Activated CD4-positive, CD25-positive, alpha-beta regulatory T cell treated with anti-CD3 and anti-CD28 coated beads, Interleukin-2, amount 50 U/mL, for 24 hours (primary cell): ENCODE results near the gene TST.

Experiments
- ATAC-seq, 2 donors: fragments of 150-1000 bp; cut with Tn5 transposase; one replicate each; pipeline ENCODE4 v1.10.0; 2021; ENCODE audit warnings: mild to moderate bottlenecking in 1 of 2, moderate library complexity in 1 of 2

The TST gene

DNA sequence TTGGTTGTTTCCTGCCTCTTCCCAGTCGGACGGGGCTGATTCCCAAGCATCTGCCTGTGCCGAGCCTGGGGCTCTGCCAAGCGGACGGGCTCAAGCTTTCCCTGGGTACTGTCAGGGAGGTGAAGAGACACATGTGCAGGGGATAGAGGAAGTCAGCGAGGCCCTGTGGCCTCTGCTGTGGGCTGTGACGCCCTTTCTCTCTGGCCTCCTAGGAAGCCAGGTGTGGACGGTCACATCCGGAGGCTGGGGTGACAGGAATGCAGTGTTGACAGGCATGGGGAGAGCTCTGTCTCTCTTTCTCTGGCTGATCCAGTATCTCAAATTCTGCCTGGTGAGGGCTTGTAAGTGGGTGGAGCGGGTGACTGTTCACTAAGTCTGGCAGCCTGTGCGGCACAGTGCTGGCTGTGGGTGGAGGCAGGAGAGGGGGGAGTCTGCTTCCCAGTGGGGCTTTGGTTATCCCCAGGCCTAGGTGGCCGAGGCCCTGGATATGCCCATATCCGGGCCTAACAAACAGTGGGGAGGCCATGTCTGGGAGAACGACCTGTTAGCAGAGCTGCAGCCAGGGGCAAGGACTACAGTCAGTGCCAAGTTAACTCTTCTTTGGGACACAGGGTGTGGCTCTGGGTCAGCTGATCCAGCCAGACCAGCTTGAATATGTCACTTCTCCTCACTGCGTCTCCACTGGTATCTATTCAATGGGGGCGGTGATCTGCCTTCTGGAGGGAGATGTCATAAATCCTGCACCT lies 34.2 kb upstream of the TST start:
- no peak for ATAC-seq

DNA sequence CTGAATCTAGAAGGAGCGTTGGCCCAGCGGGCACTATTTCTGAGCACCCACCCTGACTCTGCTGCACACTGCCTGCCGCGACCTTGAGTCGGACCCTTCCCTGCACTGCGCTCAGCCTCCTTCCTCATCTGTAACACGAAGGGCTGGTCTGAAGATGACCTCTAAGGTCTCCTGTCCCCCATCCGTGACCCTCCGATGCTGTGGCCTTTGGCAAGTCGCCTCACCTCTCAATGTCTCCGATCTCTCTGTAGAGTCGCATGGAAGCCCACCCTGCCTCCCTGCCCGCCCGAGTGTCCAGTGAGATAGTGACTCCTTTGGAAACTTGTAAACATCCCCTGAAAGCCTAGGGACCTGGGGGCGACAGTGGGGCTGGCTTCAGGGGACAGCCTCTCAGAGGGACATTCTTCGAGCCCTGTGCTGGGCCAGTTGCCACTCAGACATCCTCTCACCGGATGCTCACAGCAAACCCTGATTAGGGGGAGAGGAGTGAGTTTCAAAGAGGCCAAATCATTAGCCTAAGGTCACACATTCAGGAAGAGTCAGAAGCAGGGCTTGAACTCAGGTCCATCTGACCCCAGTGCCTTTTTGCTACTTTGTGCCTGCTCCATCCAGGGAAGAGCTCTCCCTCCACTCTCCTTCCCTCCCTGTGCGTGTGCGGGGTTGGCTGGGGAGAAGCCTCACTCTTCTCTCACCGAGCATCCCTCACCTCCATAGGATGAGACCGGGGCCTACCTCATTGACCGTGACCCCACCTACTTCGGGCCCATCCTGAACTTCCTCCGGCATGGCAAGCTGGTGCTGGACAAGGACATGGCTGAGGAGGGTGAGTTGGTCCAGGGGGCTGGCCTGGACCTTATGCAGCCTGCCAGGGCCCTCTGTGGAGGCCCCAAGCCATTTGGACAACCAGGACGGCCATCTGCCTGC lies 33.4 kb upstream of the TST start:
- no peak for ATAC-seq

DNA sequence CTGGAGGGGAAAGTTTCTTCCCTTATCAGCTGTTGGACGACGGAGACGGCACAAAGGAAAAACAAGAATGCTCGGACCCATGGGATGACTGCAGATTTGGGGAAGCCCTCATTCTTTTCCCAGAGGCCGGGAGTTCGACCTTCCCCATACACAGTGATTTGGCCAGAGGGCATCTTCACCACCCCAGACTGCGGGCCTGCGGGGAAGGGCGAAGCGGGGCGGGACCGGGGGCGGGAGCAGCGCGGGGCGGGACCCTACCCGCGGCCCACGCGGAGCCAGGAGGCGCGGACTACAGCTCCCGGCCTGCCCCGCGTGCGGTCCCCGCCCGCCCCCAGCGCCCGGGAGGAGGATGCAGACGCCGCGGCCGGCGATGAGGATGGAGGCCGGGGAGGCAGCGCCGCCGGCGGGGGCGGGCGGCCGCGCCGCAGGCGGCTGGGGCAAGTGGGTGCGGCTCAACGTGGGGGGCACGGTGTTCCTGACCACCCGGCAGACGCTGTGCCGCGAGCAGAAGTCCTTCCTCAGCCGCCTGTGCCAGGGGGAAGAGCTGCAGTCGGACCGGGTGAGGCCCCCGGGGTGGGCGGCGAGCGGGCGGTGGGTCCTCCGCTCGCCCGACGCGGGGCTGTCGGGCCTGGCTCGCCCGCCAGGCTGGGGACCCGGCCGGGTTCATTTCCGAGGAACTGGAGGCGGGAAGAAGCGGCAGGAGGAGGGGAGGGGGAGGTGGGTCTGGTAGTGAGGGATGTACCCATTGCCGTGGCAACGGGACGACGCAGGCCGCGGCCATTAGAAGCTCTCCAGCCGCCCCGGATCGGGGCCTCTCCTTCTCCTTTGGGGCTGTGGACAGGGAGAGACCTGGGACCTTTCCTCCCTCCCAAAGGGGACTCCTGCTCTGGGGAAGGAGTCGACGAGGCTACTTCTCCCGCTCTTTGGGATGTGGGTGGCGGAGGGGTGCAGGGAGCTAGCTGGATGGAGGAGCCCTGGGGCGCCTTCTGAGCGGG lies 32.4 kb upstream of the TST start, which contains the start of gene KCTD17:
TSS of gene KCTD17 (plus strand) at position 352 of the 995 bp plus-strand sequence. CDS start at position 371, 19 bp downstream.
- ATAC-seq: peak; percentile 99 to 100

DNA sequence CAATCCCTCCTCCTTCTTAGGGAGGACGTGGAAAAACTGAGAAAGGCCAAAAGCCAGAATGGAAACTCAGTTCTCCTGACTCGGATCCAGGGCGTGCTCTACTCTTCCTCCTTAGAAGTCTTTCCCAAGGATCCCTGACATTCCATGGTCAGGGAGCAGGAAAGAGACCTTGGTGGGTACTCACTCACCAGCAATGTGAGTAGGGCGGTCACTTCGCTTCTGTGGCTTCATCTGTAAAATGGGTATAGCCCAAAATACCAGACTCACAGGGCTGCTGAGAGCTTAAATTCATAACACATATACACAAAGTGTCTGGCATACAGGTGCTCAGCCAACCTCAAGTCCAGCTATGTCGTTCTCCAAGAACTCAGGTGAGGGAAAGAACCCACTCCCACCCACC lies 31.7 kb upstream of the TST start:
- no peak for ATAC-seq

DNA sequence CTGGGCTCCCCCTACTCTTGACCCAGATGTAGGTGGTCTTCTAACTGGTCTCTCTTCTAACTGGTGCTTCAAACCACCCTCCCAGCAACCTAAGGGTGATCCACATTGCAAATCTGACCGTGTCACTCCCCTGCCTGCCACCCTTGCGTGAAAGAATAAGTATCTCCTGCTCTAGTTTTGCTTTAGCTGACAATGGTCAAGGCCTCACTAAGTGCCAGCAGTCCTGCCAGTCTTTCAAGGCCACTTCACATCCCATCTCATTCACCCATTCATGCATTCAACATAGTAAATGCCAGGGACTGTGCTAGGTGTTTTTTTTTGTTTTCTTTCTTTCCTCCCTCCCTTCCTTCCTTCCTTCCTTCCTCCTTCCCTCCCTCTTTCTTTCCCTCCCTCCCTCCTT lies 30.0 kb upstream of the TST start:
- no peak for ATAC-seq

DNA sequence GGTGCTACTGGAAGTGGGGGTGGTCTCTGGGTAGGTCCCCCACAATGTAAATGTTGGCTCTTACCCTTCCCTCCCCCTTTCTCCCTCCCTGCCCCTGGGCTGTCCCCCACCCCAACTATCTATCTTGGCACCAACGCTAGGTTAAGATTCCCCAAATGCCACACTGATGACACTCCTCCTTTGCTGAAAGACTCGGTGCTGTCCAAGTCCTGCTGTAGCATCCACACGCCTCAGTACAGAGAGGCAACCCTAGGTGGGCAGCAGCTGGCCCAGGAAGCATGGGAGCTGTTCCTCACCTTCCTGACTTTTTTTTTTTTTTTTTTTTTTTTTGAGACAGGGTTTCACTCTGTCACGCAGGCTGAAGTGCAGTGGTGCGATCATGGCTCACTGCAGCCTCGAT lies 28.9 kb upstream of the TST start:
- ATAC-seq: no peak

DNA sequence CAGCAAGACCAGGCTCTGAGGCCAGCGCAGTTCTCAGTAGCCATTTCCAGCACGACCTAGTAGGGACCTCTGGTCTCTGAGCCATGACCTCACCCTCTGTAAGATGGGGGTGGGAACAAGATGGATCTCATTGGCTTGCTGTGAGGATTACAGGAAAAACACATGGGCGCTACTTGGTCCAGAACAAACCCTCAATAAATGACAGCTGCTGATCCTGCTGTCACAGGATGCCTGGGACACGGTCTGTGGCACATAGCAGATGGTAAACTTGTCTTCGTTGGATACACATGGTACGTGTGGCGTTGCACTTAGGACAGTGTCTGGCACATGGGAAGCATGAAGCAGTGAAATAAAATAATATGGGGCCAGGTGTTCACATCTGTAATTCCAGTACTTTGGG lies 27.8 kb upstream of the TST start:
- no peak for ATAC-seq

DNA sequence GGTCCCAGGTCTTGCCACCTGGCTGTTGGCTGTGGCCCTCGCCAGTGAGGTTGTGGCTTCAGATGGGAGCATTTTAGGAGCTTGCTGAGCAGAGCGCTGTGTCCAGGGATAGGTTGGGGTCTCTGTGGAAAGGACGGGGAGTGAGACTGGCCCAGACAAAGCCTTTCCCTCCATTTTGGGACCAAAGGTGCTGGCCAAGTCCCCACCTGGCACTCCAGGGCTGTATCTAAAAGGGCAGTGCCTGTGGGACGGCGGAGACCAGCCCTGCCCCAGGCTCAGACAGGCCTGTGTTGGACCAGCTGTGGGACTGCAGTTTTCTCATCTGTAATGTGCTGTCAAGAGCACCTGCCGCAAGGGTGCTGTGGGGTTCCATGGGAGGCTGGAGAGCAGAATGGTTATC lies 27.3 kb upstream of the TST start:
- no peak for ATAC-seq

DNA sequence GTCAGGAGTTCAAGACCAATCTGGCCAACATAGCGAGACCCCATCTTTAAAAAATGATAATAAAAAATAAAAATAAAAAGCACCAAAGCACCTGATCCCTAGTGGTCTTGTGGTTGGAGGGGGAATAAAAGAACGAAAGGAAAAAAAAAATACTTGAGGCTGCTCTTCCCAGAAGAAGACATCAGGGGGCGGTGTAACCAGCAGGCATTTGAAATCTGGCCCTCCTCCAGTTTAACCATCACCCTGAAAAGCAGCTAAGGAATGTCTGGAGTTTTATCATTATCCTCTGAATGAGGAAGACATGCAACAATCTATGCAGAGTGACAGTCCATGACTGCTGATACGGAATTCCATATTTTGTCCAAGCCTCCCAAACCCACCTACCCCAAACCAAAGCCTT lies 26.7 kb upstream of the TST start:
- no peak for ATAC-seq

DNA sequence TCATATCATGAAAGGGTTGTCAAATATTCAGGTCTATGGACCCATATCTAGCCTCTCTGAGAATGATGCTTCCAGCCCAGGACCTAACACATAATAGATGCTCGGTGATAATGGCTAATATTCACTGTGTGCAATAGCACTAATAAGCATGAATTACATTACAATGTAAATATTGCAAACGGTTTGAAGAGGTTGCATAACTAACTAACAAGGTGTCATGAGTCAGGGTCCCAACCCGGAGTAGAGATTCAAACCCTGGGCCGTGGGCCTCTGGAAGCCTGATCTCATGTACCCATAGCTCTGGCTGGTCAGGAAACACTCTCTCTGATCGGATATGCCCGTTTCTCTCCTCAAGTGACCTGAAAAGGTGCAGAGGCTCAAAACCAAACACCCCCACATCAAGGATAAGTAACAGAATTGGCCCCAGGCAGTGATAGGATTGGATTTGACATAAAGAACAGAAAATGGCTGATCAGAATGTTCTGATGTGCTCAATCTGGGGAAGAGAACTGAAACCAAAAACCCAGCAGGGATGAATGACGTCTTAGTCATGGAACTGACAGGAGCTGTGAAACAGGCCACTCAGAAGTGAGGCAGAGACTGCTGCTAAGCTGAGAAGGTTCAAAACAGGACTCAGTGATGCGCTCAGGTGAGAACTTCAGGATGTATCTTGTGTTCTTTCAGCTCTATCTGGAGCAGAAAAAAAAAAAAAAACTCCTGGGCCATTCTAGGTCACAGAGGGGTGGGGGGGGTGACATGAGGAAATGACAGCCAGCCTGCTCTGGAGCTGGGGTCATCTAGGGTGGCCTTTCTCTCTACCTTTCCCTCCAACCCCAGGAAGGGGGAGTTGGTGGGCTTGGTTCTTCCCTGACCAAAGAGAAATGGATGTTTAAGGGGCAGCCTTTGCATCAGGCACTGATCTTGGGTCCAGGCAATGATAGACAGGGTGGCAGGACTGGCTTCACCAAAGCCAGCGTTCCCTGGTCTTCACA lies 25.7 kb upstream of the TST start:
- peak; percentile 78 to 87 for ATAC-seq

DNA sequence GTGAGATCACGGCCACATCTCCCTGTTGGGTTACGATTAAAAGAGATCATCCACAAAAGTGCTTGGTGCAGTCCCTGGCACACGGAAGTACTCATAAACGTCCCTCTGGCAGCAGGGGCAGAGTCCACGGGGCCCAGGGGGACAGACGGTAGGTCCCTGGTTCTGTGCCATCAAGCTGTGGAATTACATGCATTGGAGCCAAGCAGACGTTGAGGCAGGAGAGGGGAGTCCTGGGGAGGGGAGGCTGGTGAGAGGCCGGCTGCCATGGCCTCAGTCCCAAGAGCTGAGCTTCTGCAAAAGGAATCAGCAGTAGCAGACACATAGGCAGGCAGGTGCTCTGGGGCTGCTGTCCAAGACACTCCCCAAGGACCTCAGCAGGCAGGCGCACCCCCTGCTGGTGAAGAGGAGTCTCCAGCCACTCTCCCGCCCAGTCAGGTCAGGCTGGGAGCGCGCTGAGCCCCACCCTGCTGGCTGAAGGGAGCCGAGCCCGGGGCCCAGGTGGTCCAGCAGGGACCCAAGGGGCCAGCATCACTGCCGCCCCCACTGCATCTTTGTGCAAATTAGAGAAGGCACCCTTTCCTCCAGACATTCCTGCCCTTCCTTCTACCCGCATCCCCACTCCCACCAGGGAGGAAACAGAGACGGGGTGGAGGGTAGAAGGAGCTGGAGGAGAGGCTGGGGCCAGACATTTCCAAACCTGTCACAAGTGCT lies 24.7 kb upstream of the TST start:
- peak; percentile 72 to 80 for ATAC-seq

DNA sequence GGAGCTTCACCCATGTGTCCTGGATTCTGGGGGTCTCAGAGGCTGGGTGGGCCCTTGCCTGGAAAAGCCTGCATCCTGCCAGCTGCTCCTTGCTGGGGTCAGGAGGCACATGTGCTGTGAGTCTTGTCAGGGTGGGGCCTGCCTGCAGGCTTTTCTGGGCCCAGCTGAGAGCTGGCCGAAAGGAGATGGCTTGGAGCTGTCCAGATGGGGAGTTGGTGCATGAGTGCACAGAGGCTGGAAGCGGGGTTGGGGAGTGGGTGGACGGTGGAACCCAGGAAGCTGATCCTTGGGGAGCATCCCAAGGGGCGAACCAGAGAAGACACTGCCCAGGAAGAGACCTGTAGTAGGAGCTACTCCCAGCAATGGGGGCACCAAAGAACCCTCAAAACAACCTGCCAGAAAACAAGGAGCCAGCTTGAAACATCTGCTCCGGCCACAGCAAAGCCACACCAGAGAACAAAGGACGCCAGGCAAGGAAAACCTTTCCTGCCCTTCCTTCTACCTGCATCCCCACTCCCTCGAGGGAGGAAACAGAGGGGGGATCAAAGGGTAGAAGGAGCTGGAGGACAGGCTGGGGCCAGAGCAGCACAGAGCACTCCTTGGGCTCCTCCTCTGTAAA lies 24.1 kb upstream of the TST start:
- ATAC-seq: no peak

DNA sequence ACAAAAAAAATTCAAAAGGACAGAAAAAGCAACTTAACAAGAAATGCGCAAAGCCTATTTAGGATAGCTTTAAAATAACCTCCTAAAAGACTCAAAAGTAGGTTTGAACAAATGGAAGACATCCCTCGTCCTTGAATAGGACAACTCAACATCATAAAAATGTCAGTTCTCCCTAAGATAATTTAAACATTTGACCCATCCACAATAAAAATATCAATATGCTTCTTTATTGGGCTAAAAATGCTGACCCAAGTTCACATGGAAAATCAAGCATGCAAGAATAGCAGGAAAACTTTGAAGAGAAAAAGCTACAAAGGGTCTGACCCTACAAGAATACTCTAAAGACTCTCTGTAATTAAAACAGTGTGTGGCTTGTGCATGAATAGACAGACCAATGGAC lies 20.2 kb upstream of the TST start:
- ATAC-seq: no peak

DNA sequence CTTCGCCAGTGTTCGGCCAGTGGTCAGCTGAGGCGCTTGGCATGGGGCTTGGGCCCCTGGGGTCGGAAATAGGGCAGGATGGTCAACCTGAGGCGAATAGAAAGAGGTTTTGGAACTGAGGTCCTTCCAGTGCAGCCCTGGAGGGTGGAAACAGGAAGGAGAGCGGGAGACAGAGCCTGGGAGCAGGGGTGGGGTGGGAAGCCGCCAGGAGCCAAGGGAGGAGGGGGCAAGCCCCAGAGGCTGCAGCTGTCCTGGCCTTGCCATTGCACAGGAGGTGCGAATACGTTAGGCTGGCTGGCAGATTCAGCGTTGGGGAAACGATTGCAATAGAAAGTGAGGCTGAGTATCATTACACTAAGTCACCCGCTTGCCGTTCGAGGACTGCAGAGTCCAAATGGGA lies 18.4 kb upstream of the TST start:
- ATAC-seq: no peak

DNA sequence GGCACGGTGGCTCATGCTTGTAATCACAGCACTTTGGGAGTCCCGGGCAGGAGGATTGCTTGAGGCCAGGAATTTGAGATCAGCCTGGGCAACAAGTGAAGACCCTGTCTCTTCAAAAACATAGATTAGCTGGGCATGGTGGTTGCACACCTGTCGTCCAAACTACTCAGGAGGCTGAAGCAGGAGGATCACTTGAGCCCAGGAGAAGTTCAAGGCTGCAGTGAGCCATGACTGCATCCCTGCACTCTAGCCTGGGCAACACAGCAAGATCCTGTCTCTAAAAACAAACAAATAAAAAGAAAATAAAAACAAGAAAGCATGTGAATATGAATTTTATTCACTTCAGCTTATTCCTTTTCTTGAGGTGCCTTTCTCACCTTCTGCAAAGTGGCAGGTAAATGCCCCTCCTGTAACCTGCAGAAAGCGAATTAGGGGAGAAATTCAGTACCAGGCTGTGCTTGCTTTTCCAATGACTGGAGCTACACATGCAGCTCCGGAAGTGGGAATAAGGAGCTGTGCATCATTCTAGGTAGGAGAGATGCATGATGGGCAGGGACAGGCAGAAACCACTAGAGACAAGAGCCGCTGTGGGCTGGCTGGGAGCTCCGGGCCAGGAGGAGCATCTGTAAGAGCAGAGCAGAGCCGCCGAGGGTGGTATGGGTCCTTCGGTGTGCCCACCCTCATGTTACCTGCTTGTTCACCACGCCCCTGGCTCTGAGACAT lies 17.6 kb upstream of the TST start:
- ATAC-seq: no peak

DNA sequence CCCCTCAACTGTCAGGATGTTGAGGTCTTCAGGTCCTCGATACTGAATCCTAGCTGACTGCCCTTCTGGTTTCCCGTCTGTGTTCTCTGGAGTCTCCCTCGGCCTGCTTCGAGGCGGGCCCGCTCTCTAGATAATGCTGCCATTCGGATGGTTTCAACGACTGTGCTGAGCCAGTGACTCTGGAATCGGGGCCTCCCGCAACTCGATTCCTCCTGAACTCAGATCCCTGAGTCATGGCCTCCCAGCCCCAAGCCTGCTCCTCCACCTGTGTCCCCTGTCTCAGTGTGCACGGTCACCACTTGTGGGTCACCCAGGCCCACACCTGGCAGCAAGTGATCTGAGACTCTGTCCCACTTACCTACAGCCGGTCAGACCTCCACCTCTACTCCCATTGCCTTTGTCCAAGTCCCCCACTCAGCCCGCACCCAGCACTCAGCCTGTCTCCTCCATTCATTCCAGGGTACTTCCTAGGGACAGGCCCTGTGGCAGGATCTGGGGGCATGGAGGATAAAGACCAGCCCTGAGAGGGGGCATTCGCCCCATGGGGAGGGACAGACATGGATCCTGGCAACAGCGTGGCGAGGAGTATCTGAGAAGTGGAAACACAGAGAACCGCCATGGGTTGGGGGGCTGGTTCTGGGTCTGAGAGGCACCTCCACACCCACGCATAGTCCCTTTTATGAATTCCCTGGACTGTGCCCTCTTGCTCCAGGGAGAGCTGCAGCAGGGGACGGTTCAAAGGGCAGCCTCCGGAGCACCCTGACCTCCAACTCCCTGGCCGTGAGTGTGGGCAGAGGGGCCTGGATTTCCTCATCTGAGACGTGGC lies 14.6 kb upstream of the TST start:
- ATAC-seq: no peak

DNA sequence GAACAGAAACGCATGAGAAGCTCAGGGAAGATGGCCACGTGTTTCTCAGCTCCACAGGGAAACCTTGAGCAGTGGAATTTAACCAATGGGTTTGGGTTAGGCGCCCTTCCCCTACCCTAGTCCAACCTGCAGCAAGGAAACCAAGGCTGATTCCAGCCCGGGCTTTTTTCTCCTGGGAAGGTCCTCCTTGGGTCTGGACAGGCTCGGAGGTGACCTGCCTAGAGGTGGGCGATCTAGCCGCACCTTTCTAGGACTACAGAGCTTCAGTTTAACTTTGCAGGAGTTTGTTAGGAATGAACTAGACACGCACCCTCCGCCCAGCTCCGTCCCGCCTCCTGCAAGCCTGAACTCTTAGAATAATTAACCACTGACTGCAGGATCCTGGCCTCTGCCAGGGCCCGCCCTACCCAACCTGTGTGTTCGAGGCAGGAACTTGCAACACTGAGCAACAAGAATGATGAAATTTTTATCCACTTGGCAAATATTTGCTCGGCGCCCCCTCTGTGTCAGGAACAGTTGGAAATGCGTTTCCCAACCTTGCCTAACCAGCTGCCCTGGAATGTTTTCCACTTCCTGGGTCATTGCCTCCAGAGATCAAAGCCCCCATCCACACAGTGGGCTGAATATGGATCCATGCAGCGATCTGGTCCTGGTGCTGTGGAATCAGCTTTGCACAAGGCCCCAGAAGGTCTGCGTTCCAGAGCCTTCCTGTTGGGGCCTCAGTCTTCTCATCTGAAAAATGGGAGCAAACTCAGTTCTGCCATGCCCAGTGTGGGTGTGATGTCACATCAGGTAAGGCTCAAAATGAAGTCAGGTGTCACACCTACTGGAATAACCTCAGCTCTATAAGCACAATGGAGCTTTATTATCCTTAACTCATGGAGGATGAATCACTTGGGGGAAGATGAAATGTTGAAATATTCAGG lies 13.6 kb upstream of the TST start:
- no peak for ATAC-seq

DNA sequence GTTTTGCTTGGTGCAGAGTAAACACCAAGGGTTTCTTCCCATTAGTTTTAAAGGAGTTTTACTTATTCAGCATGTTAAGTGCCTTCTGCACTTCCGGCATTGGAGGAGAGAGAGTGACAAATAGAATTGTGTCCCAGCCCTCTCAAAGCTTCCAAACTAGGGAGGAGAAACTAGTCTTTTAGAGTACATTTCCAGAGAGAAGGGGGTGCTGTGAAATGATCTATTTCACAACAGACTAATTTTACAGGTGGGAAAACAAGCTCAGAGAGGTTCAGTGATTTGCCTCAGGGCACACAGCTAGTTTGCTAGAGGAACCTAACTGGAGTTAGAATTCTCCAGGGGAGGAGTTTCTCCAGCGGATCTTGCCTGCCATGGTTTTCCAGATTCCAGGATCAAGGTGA lies 12.9 kb upstream of the TST start:
- no peak for ATAC-seq
